Measurements from ENCODE around the gene C4orf36.

Gene C4orf36

DNA sequence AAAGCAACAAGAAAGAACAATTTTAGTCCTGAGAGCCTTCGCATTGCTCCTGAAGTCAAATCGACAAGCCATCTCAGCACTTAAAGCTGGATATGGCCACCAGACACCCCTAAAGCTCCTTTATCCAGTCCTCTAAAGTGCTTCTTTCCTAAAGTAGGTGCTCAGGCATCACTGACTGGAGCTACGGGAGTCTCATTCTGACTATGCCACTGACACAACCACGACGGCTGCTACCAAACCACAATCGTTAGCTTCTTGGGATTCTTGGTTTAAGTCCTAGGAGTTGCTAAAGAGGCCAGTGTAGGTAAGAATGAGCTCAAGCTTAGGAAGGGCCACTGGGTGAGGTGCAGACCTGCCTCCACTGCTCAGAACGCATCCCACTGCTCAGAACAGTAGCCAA is 44.1 kb downstream of the C4orf36 start:
- no peak for TF ChIP-seq NFIC (IDR thresholded peaks at IDR 0.05)
- TF ChIP-seq CREB1 (IDR thresholded peaks at IDR 0.05; ENCODE audit: low read depth) = no peak
- TF ChIP-seq, protein P1, sequence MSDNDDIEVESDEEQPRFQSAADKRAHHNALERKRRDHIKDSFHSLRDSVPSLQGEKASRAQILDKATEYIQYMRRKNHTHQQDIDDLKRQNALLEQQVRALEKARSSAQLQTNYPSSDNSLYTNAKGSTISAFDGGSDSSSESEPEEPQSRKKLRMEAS (IDR thresholded peaks at IDR 0.05) = no peak
- no peak for TF ChIP-seq EP300 (IDR thresholded peaks at IDR 0.05; ENCODE audit: borderline replicate concordance)
- TF ChIP-seq RAD21 (IDR thresholded peaks at IDR 0.05; ENCODE audit: low read depth) = no peak
- TF ChIP-seq EGR1 (IDR thresholded peaks at IDR 0.05) = no peak
- no peak for TF ChIP-seq TEAD4 (IDR thresholded peaks at IDR 0.05)
- TF ChIP-seq, protein P2, sequence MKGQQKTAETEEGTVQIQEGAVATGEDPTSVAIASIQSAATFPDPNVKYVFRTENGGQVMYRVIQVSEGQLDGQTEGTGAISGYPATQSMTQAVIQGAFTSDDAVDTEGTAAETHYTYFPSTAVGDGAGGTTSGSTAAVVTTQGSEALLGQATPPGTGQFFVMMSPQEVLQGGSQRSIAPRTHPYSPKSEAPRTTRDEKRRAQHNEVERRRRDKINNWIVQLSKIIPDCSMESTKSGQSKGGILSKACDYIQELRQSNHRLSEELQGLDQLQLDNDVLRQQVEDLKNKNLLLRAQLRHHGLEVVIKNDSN (IDR thresholded peaks at IDR 0.05) = no peak
- no peak for TF ChIP-seq ZBTB7A (IDR thresholded peaks at IDR 0.05; ENCODE audit: low read depth)
- TF ChIP-seq, protein P3, sequence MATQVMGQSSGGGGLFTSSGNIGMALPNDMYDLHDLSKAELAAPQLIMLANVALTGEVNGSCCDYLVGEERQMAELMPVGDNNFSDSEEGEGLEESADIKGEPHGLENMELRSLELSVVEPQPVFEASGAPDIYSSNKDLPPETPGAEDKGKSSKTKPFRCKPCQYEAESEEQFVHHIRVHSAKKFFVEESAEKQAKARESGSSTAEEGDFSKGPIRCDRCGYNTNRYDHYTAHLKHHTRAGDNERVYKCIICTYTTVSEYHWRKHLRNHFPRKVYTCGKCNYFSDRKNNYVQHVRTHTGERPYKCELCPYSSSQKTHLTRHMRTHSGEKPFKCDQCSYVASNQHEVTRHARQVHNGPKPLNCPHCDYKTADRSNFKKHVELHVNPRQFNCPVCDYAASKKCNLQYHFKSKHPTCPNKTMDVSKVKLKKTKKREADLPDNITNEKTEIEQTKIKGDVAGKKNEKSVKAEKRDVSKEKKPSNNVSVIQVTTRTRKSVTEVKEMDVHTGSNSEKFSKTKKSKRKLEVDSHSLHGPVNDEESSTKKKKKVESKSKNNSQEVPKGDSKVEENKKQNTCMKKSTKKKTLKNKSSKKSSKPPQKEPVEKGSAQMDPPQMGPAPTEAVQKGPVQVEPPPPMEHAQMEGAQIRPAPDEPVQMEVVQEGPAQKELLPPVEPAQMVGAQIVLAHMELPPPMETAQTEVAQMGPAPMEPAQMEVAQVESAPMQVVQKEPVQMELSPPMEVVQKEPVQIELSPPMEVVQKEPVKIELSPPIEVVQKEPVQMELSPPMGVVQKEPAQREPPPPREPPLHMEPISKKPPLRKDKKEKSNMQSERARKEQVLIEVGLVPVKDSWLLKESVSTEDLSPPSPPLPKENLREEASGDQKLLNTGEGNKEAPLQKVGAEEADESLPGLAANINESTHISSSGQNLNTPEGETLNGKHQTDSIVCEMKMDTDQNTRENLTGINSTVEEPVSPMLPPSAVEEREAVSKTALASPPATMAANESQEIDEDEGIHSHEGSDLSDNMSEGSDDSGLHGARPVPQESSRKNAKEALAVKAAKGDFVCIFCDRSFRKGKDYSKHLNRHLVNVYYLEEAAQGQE (IDR thresholded peaks at IDR 0.05; ENCODE audit: low read depth) = no peak
- no peak for TF ChIP-seq FOXM1 (IDR thresholded peaks at IDR 0.05; ENCODE audit: borderline replicate concordance, low read depth)
- no peak for TF ChIP-seq TCF12 (IDR thresholded peaks at IDR 0.05; ENCODE audit: low read depth)
- TF ChIP-seq YY1 (IDR thresholded peaks at IDR 0.05; ENCODE audit: low read depth) = no peak
- TF ChIP-seq TAF1 (IDR thresholded peaks at IDR 0.05; ENCODE audit: low read depth) = no peak
- no peak for TF ChIP-seq CEBPB (IDR thresholded peaks at IDR 0.05)

DNA sequence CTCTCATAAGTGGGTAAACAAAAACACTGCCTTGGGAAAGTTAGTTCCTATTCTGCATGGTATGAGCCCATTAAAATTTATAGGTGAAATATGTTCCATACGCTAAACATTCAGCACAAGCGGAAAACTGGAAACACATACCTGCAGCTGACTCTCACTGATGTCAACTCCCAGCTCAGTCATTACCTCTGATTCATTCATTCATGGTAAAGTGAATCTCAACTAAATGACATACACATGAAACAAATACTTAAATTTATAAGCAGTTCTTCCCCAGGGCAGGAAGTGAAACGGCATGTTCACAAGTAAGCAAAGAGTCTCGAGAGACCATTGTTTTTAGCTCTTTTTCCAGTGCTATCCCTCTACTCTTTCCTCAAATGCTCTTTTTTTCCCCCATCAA is 44.7 kb downstream of the C4orf36 start:
- TF ChIP-seq NFIC (IDR thresholded peaks at IDR 0.05) = no peak
- no peak for TF ChIP-seq ZBTB7A (IDR thresholded peaks at IDR 0.05; ENCODE audit: low read depth)
- TF ChIP-seq, protein P2 (IDR thresholded peaks at IDR 0.05) = no peak
- TF ChIP-seq CREB1 (IDR thresholded peaks at IDR 0.05; ENCODE audit: low read depth) = no peak
- TF ChIP-seq, protein P1 (IDR thresholded peaks at IDR 0.05) = no peak
- TF ChIP-seq EP300 (IDR thresholded peaks at IDR 0.05; ENCODE audit: borderline replicate concordance) = no peak
- TF ChIP-seq TCF12 (IDR thresholded peaks at IDR 0.05; ENCODE audit: low read depth) = no peak
- TF ChIP-seq FOXM1 (IDR thresholded peaks at IDR 0.05; ENCODE audit: borderline replicate concordance, low read depth) = no peak
- TF ChIP-seq CEBPB (IDR thresholded peaks at IDR 0.05) = no peak
- no peak for TF ChIP-seq YY1 (IDR thresholded peaks at IDR 0.05; ENCODE audit: low read depth)

DNA sequence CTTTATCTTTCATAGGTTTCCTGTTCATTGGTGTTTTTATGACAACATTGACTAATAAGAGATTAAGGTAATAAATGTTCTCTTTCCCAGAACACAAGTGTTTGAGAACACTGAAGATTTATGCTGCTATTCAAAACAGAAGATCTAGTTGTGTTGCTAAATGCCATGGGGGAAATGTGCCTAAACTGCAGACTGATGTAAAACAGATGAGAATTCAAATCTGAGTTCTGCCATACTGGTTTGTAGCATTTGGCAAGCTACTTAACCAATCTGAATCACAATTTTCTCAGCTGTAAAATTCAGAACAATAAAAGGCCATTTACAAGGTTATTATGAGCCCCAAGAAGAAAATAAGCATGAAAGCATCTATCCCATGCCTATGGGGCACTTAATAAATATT is 45.3 kb downstream of the C4orf36 start:
- TF ChIP-seq EP300 (IDR thresholded peaks at IDR 0.05; ENCODE audit: borderline replicate concordance) = no peak
- no peak for TF ChIP-seq RAD21 (IDR thresholded peaks at IDR 0.05; ENCODE audit: low read depth)
- no peak for TF ChIP-seq EGR1 (IDR thresholded peaks at IDR 0.05)
- no peak for TF ChIP-seq YY1 (IDR thresholded peaks at IDR 0.05; ENCODE audit: low read depth)
- TF ChIP-seq TEAD4 (IDR thresholded peaks at IDR 0.05) = no peak
- TF ChIP-seq CREB1 (IDR thresholded peaks at IDR 0.05; ENCODE audit: low read depth) = no peak
- no peak for TF ChIP-seq FOXM1 (IDR thresholded peaks at IDR 0.05; ENCODE audit: borderline replicate concordance, low read depth)
- TF ChIP-seq CEBPB (IDR thresholded peaks at IDR 0.05) = no peak
- no peak for TF ChIP-seq NFIC (IDR thresholded peaks at IDR 0.05)
- TF ChIP-seq, protein P3 (IDR thresholded peaks at IDR 0.05; ENCODE audit: low read depth) = no peak
- TF ChIP-seq ZBTB7A (IDR thresholded peaks at IDR 0.05; ENCODE audit: low read depth) = no peak
- TF ChIP-seq, protein P1 (IDR thresholded peaks at IDR 0.05) = no peak
- no peak for TF ChIP-seq TCF12 (IDR thresholded peaks at IDR 0.05; ENCODE audit: low read depth)
- TF ChIP-seq TAF1 (IDR thresholded peaks at IDR 0.05; ENCODE audit: low read depth) = no peak

DNA sequence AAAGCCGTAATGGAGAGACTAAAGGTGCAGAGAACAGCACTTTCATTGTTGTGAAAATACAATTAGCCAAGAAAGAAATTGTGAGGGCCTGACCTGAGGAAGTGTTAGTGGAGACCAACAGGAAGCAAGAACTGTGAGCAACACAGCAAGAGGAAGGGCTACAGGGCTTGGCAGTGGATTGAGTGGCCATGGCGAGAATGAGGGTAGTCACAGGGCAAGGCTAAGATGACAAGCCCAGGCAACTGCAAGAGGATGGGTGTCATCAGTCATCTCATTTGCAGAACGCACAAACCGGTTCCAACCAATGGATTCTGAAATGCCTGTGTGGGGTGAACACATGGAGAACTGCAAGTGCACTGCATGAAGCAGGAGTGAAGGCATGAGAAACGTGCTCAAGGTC is 46.6 kb downstream of the C4orf36 start:
- no peak for TF ChIP-seq YY1 (IDR thresholded peaks at IDR 0.05; ENCODE audit: low read depth)
- TF ChIP-seq, protein P2 (IDR thresholded peaks at IDR 0.05) = no peak
- TF ChIP-seq RAD21 (IDR thresholded peaks at IDR 0.05; ENCODE audit: low read depth) = no peak
- TF ChIP-seq TAF1 (IDR thresholded peaks at IDR 0.05; ENCODE audit: low read depth) = no peak
- TF ChIP-seq, protein P1 (IDR thresholded peaks at IDR 0.05) = no peak
- no peak for TF ChIP-seq CREB1 (IDR thresholded peaks at IDR 0.05; ENCODE audit: low read depth)
- TF ChIP-seq, protein P3 (IDR thresholded peaks at IDR 0.05; ENCODE audit: low read depth) = no peak
- no peak for TF ChIP-seq NFIC (IDR thresholded peaks at IDR 0.05)
- TF ChIP-seq TEAD4 (IDR thresholded peaks at IDR 0.05) = no peak
- TF ChIP-seq ZBTB7A (IDR thresholded peaks at IDR 0.05; ENCODE audit: low read depth) = no peak
- no peak for TF ChIP-seq EGR1 (IDR thresholded peaks at IDR 0.05)
- TF ChIP-seq TCF12 (IDR thresholded peaks at IDR 0.05; ENCODE audit: low read depth) = no peak
- no peak for TF ChIP-seq FOXM1 (IDR thresholded peaks at IDR 0.05; ENCODE audit: borderline replicate concordance, low read depth)
